NOMO-1 (cell line): ENCODE data around the gene TSPAN4.

Experiments
- DNase-seq, 2 experiments: peaks; one replicate each; lab custom pipeline; 2025; ENCODE audit not compliant: unreplicated experiment in 2 of 2; lab: John Stamatoyannopoulos, UW

The TSPAN4 gene

GRCh38 chr11:833114-833791 is 9.4 kb upstream of the TSPAN4 start:
- DNase-seq: peak in 1 of 2 experiments; percentile 47

- no peak for DNase-seq
These were observed 8.8 kb upstream of the TSPAN4 start for GRCh38 chr11:833849-834311.

GRCh38 chr11:834371-835316 is 8.0 kb upstream of the TSPAN4 start:
- no peak for DNase-seq

- no peak for DNase-seq
These were observed 6.4 kb upstream of the TSPAN4 start for GRCh38 chr11:836274-836673.

GRCh38 chr11:836700-837099 is 6.0 kb upstream of the TSPAN4 start:
- no peak for DNase-seq

GRCh38 chr11:837189-837989 is 5.3 kb upstream of the TSPAN4 start:
- DNase-seq: no peak

- no peak for DNase-seq
These were observed 4.7 kb upstream of the TSPAN4 start for GRCh38 chr11:837990-838307.

- no peak for DNase-seq
These were observed 4.0 kb upstream of the TSPAN4 start for GRCh38 chr11:838441-839279.

GRCh38 chr11:839280-839623 is 3.4 kb upstream of the TSPAN4 start:
- DNase-seq: no peak

- DNase-seq: no peak
These were observed 2.6 kb upstream of the TSPAN4 start for GRCh38 chr11:839875-840617.

- DNase-seq: no peak
These were observed 677 bp upstream of the TSPAN4 start for GRCh38 chr11:841981-842369.

GRCh38 chr11:843086-843734 is 558 bp downstream of the TSPAN4 start:
- DNase-seq: no peak

GRCh38 chr11:843818-844692 is 1.4 kb downstream of the TSPAN4 start:
- no peak for DNase-seq

GRCh38 chr11:844693-845644 is 2.3 kb downstream of the TSPAN4 start:
- no peak for DNase-seq

- no peak for DNase-seq
These were observed 3.3 kb downstream of the TSPAN4 start for GRCh38 chr11:845872-846495.

- no peak for DNase-seq
These were observed 3.9 kb downstream of the TSPAN4 start for GRCh38 chr11:846496-847098.
